HL-60/S4 treated with retinoic acid at 250 ng/mL for 4 days and 3 days (cell line): ENCODE results near the gene SHC2.

Experiments
- in situ Hi-C: fragments of 300-500 bp; cut with MboI; formaldehyde crosslinking; loops from 2 replicates; pipeline ENCODE4 v1.7.0; 2022; ENCODE audit warnings: low sequenced_read_pairs

SHC2 gene

GRCh38 chr19:376111-376470, 84.7 kb downstream of the SHC2 start:
- in situ Hi-C loops = no loop called here

DNA sequence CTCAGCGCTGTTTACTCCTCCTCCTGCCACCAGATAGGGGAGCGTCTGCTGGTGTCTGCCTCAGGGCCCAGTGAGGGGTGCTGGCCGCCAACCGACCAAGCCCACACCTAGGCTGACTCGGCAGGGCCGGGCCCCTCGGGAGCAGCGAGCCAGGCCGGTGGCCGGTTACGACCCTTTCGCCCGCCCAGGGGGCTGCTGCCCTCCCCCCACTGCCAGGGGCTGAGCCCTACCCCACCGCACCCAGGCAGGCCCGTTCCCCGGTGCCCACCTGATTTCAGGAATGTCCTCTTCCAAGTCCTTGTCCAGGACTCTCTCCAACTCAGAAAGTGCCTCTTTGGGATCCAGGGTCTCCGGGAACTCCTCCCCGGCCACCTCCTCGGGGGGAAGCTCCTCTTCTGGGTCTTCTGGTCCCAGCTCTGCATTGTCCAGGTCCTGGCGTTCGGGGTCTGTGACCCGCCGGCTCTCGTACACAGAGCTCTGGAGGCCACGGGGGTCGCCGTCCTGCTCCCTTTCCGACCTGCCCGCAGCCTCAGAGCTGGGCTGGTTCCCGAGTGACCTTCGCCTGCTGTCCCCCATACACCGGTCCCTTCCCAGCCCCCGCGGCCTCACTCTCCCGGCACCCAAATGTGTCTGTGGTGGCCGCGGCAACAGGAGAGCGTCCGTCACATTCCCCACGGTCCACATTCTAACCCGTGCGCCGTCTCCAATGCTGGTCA, 85.3 kb downstream of the SHC2 start:
- in situ Hi-C loops = no loop called here

- in situ Hi-C loops = no loop called here
These were observed 86.0 kb downstream of the SHC2 start for GRCh38 chr19:374886-375235.

GRCh38 chr19:374183-374885, 86.5 kb downstream of the SHC2 start:
- in situ Hi-C loops = no loop called here

GRCh38 chr19:373391-374182, 87.2 kb downstream of the SHC2 start:
- in situ Hi-C loops = no loop called here

- in situ Hi-C loops = no loop called here
These were observed 88.4 kb downstream of the SHC2 start for GRCh38 chr19:372306-372890.

GRCh38 chr19:371501-372168, 89.2 kb downstream of the SHC2 start:
- in situ Hi-C loops = no loop called here

- in situ Hi-C loops = no loop called here
These were observed 90.0 kb downstream of the SHC2 start for GRCh38 chr19:370641-371330.

DNA sequence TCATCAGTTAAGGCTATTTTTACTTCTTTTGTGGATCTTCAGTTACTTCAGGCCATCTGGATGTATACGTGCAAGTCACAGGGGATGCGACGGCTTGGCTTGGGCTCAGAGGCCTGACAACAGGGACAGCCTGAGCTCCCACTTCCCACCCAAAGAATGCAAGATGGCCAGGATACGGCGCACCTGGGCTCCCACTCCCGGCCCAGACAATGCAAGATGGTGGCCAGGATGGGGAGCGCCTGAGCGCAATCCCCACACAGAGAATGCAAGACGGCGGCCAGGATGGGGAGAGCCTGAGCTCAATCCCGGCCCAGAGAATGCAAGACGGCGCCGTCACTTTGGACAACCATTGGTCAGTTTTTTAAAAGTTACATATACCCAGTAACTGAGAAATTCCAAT, 91.0 kb downstream of the SHC2 start:
- in situ Hi-C loops = no loop called here

- in situ Hi-C loops = no loop called here
These were observed 91.6 kb downstream of the SHC2 start for GRCh38 chr19:369256-369655.

DNA sequence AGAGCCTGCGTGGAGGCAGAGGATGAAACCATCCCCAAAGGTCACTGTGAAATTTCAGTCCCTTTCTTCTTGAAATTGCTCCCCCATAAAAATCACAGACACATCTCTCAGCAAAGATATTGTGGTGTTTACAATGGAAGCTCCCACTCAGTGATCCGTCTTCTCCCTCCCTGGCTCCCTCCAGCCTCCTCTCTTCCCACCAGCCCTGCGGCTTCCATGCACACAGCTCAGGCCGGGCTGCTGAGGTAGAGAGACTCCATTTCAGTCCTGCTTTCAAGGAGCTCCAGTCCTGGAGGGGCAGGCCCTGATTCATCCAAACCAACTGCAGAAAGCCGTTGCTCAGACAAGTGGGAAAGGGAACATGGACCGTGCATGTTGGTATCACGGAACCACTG, 92.2 kb downstream of the SHC2 start:
- in situ Hi-C loops = no loop called here

GRCh38 chr19:367963-368629, 92.7 kb downstream of the SHC2 start:
- in situ Hi-C loops = no loop called here

- in situ Hi-C loops = no loop called here
These were observed 93.3 kb downstream of the SHC2 start for GRCh38 chr19:367561-367960.

DNA sequence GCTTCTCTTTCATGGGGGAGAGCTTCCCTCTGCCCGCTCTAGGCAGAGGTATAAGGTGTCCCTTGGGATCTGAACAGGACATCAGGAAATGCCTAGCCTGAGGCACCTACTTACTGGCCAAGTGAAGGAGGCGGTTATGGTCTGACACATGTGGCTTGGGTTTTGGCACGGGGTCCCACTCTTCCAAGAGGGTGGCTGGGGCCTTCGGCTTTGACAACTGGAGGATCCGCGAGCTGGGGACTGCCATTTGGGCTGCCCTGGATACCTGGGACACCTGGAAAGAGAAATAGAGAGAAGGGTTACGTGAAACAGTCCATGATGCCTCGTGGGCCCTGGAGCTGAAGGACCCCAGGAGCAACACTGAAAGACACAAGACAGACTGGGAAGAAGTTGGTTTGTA, 93.9 kb downstream of the SHC2 start:
- in situ Hi-C loops = no loop called here
